ENCODE data around the gene STAC2. TPM values are rescaled to one million over a fixed set of nuclear protein-coding genes. Genes with fewer than 3 reads are reported as not detected.

Gene STAC2
- total RNA-seq, 1 experiment from 2014 or later = 0.08 TPM

DNA sequence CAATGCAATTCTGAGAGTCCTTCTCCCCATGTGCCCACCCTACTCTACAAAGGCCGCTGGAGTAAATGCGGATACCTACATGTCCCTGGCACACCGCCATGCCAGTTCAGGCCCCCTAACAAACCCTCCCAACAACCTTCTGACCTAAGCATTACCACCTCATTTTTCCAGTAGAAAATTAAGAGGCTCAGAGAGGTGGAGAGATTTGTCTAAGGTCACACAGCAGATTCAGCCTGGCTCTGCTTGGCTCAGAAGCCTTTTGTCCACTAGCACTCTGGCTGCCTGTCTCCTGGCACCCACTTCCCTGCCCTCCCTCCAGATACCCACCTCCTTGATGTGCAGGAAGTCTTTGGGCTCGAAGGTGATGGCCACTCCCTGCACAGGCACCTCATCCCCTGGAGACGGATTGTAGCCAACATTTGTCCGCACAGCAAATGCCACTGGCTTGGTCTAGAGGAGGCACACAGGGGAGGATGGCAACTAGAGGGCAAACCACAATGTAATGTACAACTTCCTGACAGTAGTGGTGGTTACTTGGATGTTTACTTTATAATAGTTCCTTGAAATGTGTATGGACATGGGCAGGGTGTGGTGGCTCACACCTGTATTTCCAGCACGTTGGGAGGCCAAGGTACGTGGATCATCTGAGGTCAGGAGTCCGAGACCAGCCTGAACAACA is 38.5 kb downstream of the STAC2 start:
- ATAC-seq (no peak), DNase-seq (ENCODE audit: low read depth, low spot score) (no peak)
- H3K9me3 ChIP-seq (ENCODE audit: control insufficient read depth, insufficient read depth, low read depth, low read length) = no peaks in the 10 kb centered on the region
- no peak overlapping the region for H3K4me3 ChIP-seq (ENCODE audit: low read depth in 2 of 2, low read length in 2 of 2)
- no TSS peak for BruUV-seq (replicated peaks)
- TF ChIP-seq, protein P1, sequence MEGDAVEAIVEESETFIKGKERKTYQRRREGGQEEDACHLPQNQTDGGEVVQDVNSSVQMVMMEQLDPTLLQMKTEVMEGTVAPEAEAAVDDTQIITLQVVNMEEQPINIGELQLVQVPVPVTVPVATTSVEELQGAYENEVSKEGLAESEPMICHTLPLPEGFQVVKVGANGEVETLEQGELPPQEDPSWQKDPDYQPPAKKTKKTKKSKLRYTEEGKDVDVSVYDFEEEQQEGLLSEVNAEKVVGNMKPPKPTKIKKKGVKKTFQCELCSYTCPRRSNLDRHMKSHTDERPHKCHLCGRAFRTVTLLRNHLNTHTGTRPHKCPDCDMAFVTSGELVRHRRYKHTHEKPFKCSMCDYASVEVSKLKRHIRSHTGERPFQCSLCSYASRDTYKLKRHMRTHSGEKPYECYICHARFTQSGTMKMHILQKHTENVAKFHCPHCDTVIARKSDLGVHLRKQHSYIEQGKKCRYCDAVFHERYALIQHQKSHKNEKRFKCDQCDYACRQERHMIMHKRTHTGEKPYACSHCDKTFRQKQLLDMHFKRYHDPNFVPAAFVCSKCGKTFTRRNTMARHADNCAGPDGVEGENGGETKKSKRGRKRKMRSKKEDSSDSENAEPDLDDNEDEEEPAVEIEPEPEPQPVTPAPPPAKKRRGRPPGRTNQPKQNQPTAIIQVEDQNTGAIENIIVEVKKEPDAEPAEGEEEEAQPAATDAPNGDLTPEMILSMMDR (IDR thresholded peaks at IDR 0.05) = no peak
- TF ChIP-seq SIN3A (IDR thresholded peaks at IDR 0.05; ENCODE audit: borderline replicate concordance, insufficient read depth, low read depth, low read length) (no peak), TCF7L2 (IDR thresholded peaks at IDR 0.05; ENCODE audit: low read depth, low read length) (no peak), POLR2AphosphoS5 (IDR thresholded peaks at IDR 0.05; ENCODE audit: low read depth, low read length) (no peak)
- TF ChIP-seq, protein P2, sequence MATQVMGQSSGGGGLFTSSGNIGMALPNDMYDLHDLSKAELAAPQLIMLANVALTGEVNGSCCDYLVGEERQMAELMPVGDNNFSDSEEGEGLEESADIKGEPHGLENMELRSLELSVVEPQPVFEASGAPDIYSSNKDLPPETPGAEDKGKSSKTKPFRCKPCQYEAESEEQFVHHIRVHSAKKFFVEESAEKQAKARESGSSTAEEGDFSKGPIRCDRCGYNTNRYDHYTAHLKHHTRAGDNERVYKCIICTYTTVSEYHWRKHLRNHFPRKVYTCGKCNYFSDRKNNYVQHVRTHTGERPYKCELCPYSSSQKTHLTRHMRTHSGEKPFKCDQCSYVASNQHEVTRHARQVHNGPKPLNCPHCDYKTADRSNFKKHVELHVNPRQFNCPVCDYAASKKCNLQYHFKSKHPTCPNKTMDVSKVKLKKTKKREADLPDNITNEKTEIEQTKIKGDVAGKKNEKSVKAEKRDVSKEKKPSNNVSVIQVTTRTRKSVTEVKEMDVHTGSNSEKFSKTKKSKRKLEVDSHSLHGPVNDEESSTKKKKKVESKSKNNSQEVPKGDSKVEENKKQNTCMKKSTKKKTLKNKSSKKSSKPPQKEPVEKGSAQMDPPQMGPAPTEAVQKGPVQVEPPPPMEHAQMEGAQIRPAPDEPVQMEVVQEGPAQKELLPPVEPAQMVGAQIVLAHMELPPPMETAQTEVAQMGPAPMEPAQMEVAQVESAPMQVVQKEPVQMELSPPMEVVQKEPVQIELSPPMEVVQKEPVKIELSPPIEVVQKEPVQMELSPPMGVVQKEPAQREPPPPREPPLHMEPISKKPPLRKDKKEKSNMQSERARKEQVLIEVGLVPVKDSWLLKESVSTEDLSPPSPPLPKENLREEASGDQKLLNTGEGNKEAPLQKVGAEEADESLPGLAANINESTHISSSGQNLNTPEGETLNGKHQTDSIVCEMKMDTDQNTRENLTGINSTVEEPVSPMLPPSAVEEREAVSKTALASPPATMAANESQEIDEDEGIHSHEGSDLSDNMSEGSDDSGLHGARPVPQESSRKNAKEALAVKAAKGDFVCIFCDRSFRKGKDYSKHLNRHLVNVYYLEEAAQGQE (IDR thresholded peaks at IDR 0.05; ENCODE audit: insufficient read depth in 1 of 2, low read depth in 2 of 2, low read length in 1 of 2) = no peak
- no peaks in the 10 kb centered on the region for H3K4me1 ChIP-seq (ENCODE audit: control insufficient read depth, insufficient read depth, low read length)
- intact Hi-C loops (cut with micrococcal nuclease; ENCODE audit: unreplicated experiment) = no loop called here
- no peaks in the 10 kb centered on the region for H3K27me3 ChIP-seq (ENCODE audit: control insufficient read depth, insufficient read depth, low read length)
- POLR2A ChIA-PET = no interaction called here
- no peak overlapping the region for H3K27ac ChIP-seq (ENCODE audit: low read length)
- in situ Hi-C loops (cut with HindIII; ENCODE audit: low pct_unique_long_range_greater_than_20kb, low sequenced_read_pairs) = no loop called here
- CTCF ChIA-PET = no interaction called here
- H3K36me3 ChIP-seq (ENCODE audit: control insufficient read depth, insufficient read depth, low read length) = no peaks in the 10 kb centered on the region

DNA sequence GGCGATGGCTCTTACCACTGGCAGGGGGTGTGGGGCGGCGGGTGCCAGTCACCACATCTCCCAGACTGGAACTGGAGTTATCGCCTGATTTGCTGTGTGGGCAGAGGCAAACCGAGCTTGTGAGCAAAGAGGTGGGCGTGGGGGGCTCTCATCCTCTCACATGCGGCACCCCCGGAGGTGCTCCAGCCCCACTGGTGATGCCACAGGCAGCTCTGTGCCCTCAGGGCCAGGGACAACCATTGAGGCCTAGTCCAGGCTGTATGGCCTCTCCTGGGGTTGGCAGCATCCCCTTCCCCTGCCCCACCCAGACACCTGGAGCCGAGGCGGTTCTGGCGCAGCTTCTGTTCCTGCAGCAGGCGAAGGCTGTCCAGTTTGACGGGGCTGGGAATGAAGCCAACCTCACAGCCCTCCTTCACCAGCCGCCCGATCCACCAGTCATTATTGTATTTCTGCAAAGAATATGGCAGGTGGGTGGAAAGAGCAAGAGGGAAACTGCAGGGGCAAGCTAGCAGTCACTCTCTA is 39.2 kb downstream of the STAC2 start:
- POLR2A ChIA-PET = no interaction called here
- no peaks in the 10 kb centered on the region for H3K36me3 ChIP-seq (ENCODE audit: control insufficient read depth, insufficient read depth, low read length)
- TF ChIP-seq SIN3A (IDR thresholded peaks at IDR 0.05; ENCODE audit: borderline replicate concordance, insufficient read depth, low read depth, low read length) (no peak), POLR2AphosphoS5 (IDR thresholded peaks at IDR 0.05; ENCODE audit: low read depth, low read length) (no peak), TCF7L2 (IDR thresholded peaks at IDR 0.05; ENCODE audit: low read depth, low read length) (no peak)
- TF ChIP-seq, protein P1 (IDR thresholded peaks at IDR 0.05) = no peak
- TF ChIP-seq, protein P2 (IDR thresholded peaks at IDR 0.05; ENCODE audit: insufficient read depth in 1 of 2, low read depth in 2 of 2, low read length in 1 of 2) = no peak
- DNase-seq (ENCODE audit: low read depth, low spot score) = no peak
- intact Hi-C loops (cut with micrococcal nuclease; ENCODE audit: unreplicated experiment) (no loop called here), in situ Hi-C loops (cut with HindIII; ENCODE audit: low pct_unique_long_range_greater_than_20kb, low sequenced_read_pairs) (no loop called here)
- H3K9me3 ChIP-seq (ENCODE audit: control insufficient read depth, insufficient read depth, low read depth, low read length) = no peaks in the 10 kb centered on the region
- no peak overlapping the region for H3K27ac ChIP-seq (ENCODE audit: low read length)
- ATAC-seq = no peak
- no peaks in the 10 kb centered on the region for H3K4me1 ChIP-seq (ENCODE audit: control insufficient read depth, insufficient read depth, low read length)
- no peak overlapping the region for H3K4me3 ChIP-seq (ENCODE audit: low read depth in 2 of 2, low read length in 2 of 2)
- BruUV-seq (replicated peaks) = no TSS peak
- CTCF ChIA-PET = no interaction called here
- H3K27me3 ChIP-seq (ENCODE audit: control insufficient read depth, insufficient read depth, low read length) = no peaks in the 10 kb centered on the region
